GM12878 (cell line): ENCODE data around the gene TRAFD1. TPM values are rescaled to one million over a fixed set of nuclear protein-coding genes. Genes with fewer than 3 reads are reported as not detected.

Experiments used
- ATAC-seq: fragments of 200-7000 bp; cut with Tn5 transposase; 3 replicates; pipeline ENCODE4 v1.9.1; 2020; ENCODE audit warnings: mild to moderate bottlenecking, moderate library complexity
- BruUV-seq: library from RNA; stranded (reverse); fragments of 400-500 nt; replicated peaks from 2 replicates; lab custom pipeline; 2021; lab: Mats Ljungman, UMichigan
- CTCF ChIA-PET: fragments of 300-600 bp; sonication (Branson Sonifier 250); formaldehyde crosslinking; extraction: SDS; loops from one replicate; lab custom pipeline; 2021; ENCODE audit warnings: inconsistent platforms; lab: Yijun Ruan, JAX
- POLR2A ChIA-PET: fragments of 350-600 bp; formaldehyde crosslinking; extraction: SDS; loops from one replicate; lab custom pipeline; 2021; ENCODE audit warnings: inconsistent platforms; lab: Charles Lee
- RAD21 ChIA-PET: fragments of 300-600 bp; sonication (Branson Sonifier 250); formaldehyde crosslinking; loops from one replicate; lab custom pipeline; 2023; ENCODE audit warnings: antibody characterized with exemption; ENCODE audit not compliant: unreplicated experiment; lab: Charles Lee
- SMC1A ChIA-PET: fragments of 300-600 bp; sonication (Branson Sonifier 250); formaldehyde crosslinking; loops from one replicate; lab custom pipeline; 2023; ENCODE audit not compliant: unreplicated experiment, uncharacterized antibody; lab: Charles Lee
- DNase-seq: peaks from one replicate; pipeline ENCODE4 v3.0.0-alpha.2; 2011; ENCODE audit warnings: low read depth, low spot score
- FAIRE-seq: peaks from 3 replicates; lab custom pipeline; 2011; peaks lifted over from hg19 to GRCh38; lab: Jason Lieb, UNC
- H2AFZ ChIP-seq: 2 replicates; pipeline ENCODE4 v1.6.0; 2011; ENCODE audit warnings: low read depth, low read length, control low read depth; ENCODE audit not compliant: control insufficient read depth
- H3K27ac ChIP-seq: 2 replicates; pipeline ENCODE4 v1.5.1; 2011; ENCODE audit warnings: control low read depth; ENCODE audit not compliant: control insufficient read depth, insufficient read depth
- H3K27me3 ChIP-seq, 2 experiments: replicated peaks in 1 of 2; 2 replicates each; pipeline versions ENCODE4 v1.6.0 to v1.6.1; 2011; ENCODE audit warnings: low read length in 1 of 2; ENCODE audit not compliant: control insufficient read depth in 2 of 2, insufficient read depth in 2 of 2
- H3K36me3 ChIP-seq, 2 experiments: 2 replicates each; pipeline ENCODE4 v1.5.1; 2011; ENCODE audit warnings: low read length in 1 of 2; ENCODE audit not compliant: control insufficient read depth in 2 of 2, insufficient read depth in 2 of 2
- H3K4me1 ChIP-seq: 2 replicates; pipeline ENCODE4 v1.6.1; 2011; ENCODE audit warnings: mild to moderate bottlenecking, low read length, moderate library complexity, mixed read lengths; ENCODE audit not compliant: control insufficient read depth, insufficient read depth
- H3K4me2 ChIP-seq: 2 replicates; pipeline ENCODE4 v1.6.0; 2011; ENCODE audit warnings: control low read depth; ENCODE audit not compliant: control insufficient read depth, insufficient read depth
- H3K4me3 ChIP-seq: fragments of 200-600 bp; sonication (generic); 2 replicates; pipeline ENCODE4 v1.5.1; 2016
- H3K79me2 ChIP-seq: 2 replicates; pipeline ENCODE4 v1.6.0; 2011; ENCODE audit warnings: low read length; ENCODE audit not compliant: control insufficient read depth, insufficient read depth
- H3K9ac ChIP-seq: 2 replicates; pipeline ENCODE4 v1.8.0; 2011; ENCODE audit warnings: low read length, control low read depth, mixed read lengths; ENCODE audit not compliant: control insufficient read depth, insufficient read depth
- H3K9me3 ChIP-seq: replicated peaks from 3 replicates; pipeline ENCODE4 v1.5.1; 2011; ENCODE audit warnings: mild to moderate bottlenecking, low read length; ENCODE audit not compliant: control insufficient read depth, insufficient read depth
- H4K20me1 ChIP-seq: 2 replicates; pipeline ENCODE4 v1.6.0; 2011; ENCODE audit not compliant: control insufficient read depth, insufficient read depth
- CHD1 ChIP-seq: IDR thresholded peaks from 2 replicates; pipeline ENCODE4 v1.6.1; 2012; ENCODE audit warnings: low read depth, low read length, improper control_type of control experiment
- CREB1 ChIP-seq: IDR thresholded peaks from 2 replicates; pipeline ENCODE4 v1.6.1; 2012; ENCODE audit warnings: low read depth, mild to moderate bottlenecking, inconsistent platforms
- CREM ChIP-seq: IDR thresholded peaks from 2 replicates; pipeline ENCODE4 v1.6.1; 2014; ENCODE audit warnings: antibody characterized with exemption, low read depth
- DPF2 ChIP-seq: fragments of 450-650 bp; IDR thresholded peaks from 2 replicates; pipeline ENCODE4 v1.6.1; 2017; ENCODE audit warnings: mild to moderate bottlenecking
- LARP7 ChIP-seq: fragments of 450-650 bp; IDR thresholded peaks from 2 replicates; pipeline ENCODE4 v1.6.1; 2017; ENCODE audit warnings: mild to moderate bottlenecking
- MLLT1 ChIP-seq: fragments of 450-650 bp; IDR thresholded peaks from 2 replicates; pipeline ENCODE4 v1.6.1; 2016; ENCODE audit warnings: mild to moderate bottlenecking
- POLR2AphosphoS5 ChIP-seq: IDR thresholded peaks from 2 replicates; pipeline ENCODE4 v1.6.1; 2011; ENCODE audit warnings: mild to moderate bottlenecking, low read length, inconsistent platforms
- POU2F2 ChIP-seq: IDR thresholded peaks from 3 replicates; pipeline ENCODE4 v1.6.1; 2011; ENCODE audit warnings: low read depth, mild to moderate bottlenecking, low read length, borderline replicate concordance
- RAD51 ChIP-seq: fragments of 450-650 bp; IDR thresholded peaks from 2 replicates; pipeline ENCODE4 v1.6.1; 2016; ENCODE audit warnings: moderate library complexity, mild to moderate bottlenecking, inconsistent platforms
- SKIL ChIP-seq: fragments of 450-650 bp; IDR thresholded peaks from 2 replicates; pipeline ENCODE4 v1.6.1; 2017; ENCODE audit warnings: mild to moderate bottlenecking, low read depth, inconsistent platforms; ENCODE audit not compliant: poor library complexity, severe bottlenecking
- SMARCA5 ChIP-seq: fragments of 450-650 bp; IDR thresholded peaks from 2 replicates; pipeline ENCODE4 v1.6.1; 2017; ENCODE audit warnings: mild to moderate bottlenecking
- SREBF1 ChIP-seq: IDR thresholded peaks from 2 replicates; pipeline ENCODE4 v1.6.1; 2012; ENCODE audit warnings: mild to moderate bottlenecking, low read length
- YY1 ChIP-seq: IDR thresholded peaks from 2 replicates; pipeline ENCODE4 v1.6.1; 2011; ENCODE audit warnings: low read depth, mild to moderate bottlenecking, low read length
- ZNF24 ChIP-seq: fragments of 450-650 bp; IDR thresholded peaks from 2 replicates; pipeline ENCODE4 v1.6.1; 2017; ENCODE audit warnings: antibody characterized with exemption, mild to moderate bottlenecking
- ZNF274 ChIP-seq: IDR thresholded peaks from one replicate; pipeline ENCODE4 v1.8.0; 2011; ENCODE audit not compliant: insufficient read length, insufficient read depth
- WGBS: methylation state at CpG from one replicate; pipeline ENCODE4 v1.1.6; 2016; ENCODE audit warnings: low lambda C conversion rate; ENCODE audit not compliant: insufficient replicate concordance, insufficient coverage; ENCODE audit errors: missing lambda C conversion rate; 5-methylcytosine and 5-hydroxymethylcytosine counted together
- in situ Hi-C: fragments of 300-500 bp; cut with MboI; formaldehyde crosslinking; loops from 9 replicates; pipeline ENCODE4 v1.14.3; 2018; ENCODE audit warnings: mixed read lengths
- intact Hi-C: fragments of 100-400 bp; cut with micrococcal nuclease; formaldehyde crosslinking; loops from one replicate; pipeline ENCODE4 v1.14.2; 2022; ENCODE audit not compliant: unreplicated experiment
- polyA plus RNA-seq, 11 experiments: library from polyadenylated mRNA; depleted of rRNA in 4 of 11; unstranded in 6 of 11; stranded (reverse) in 5 of 11; fragments of >200 nt; fragmentation: Nextera tagmentation in 4 of 11; fragmentation: Illumina TruSeq in 1 of 11; extraction: Ambion mirVana in 4 of 11; extraction: Trizol in 1 of 11; gene quantifications; 1 replicate in 1 of 11; 2 replicates in 10 of 11; pipeline versions ENCODE4 v1.2.1 to v1.2.3, GENCODE V29; 2011 to 2016; ENCODE audit warnings: inconsistent platforms in 2 of 11, missing spikeins in 2 of 11, low read depth in 1 of 11
- total RNA-seq, 4 experiments: library from RNA; depleted of rRNA in 3 of 4; stranded (reverse); fragments of >200 nt in 3 of 4; fragmentation: Illumina TruSeq in 1 of 4; extraction: Trizol in 1 of 4; gene quantifications; 2 replicates each; pipeline versions ENCODE4 v1.2.1 to v1.2.3, GENCODE V29; 2013 to 2021
- TF ChIP-seq, protein P1 (sequence below): fragments of 450-650 bp; IDR thresholded peaks from 2 replicates; pipeline ENCODE4 v1.6.1; 2018; ENCODE audit warnings: mild to moderate bottlenecking, low read depth, moderate library complexity; ENCODE audit not compliant: partially characterized antibody

The TRAFD1 gene
- total and polyA plus RNA-seq, 10 of the 15 experiments (the other 5 are each of a cell fraction or from before 2014, with no cell fraction given) = 37.2 to 55.5 (median 46.2) TPM

- no peak for TF ChIP-seq SREBF1
- TF ChIP-seq ZNF24 = no peak
- TF ChIP-seq CREB1 = no peak
- TF ChIP-seq POU2F2 = no peak
- no peak for TF ChIP-seq RAD51
- no peak for TF ChIP-seq CREM
Observed at GRCh38 chr12:112184056-112184887, 58.9 kb downstream of the TRAFD1 start (continued).

GRCh38 chr12:112185093-112185923 is 59.9 kb downstream of the TRAFD1 start:
- no peak overlapping the region for H3K4me3 ChIP-seq
- H3K79me2 ChIP-seq = no peaks in the 10 kb centered on the region
- no peaks in the 10 kb centered on the region for H4K20me1 ChIP-seq
- WGBS = 99% methylated on average over 22 of the region's 26 CpGs
- POLR2A ChIA-PET = no interaction called here
- H3K36me3 ChIP-seq = peaks cover 10 to 21% of the 10 kb centered on the region in 2 experiments; a peak in 3 of 4 replicates
- RAD21 ChIA-PET = interaction anchor here (1.9 kb wide), 1 partner anchor 13 kb away, joined by 5 read pairs; no protein-coding TSS in a partner anchor
- no peaks in the 10 kb centered on the region for H3K9me3 ChIP-seq
- in situ Hi-C loops = no loop called here
- H3K9ac ChIP-seq = no peak overlapping the region
- no TSS peak for BruUV-seq
- TF ChIP-seq SKIL = no peak
- TF ChIP-seq SMARCA5 = no peak
- TF ChIP-seq CREM = no peak
- TF ChIP-seq, protein P1, sequence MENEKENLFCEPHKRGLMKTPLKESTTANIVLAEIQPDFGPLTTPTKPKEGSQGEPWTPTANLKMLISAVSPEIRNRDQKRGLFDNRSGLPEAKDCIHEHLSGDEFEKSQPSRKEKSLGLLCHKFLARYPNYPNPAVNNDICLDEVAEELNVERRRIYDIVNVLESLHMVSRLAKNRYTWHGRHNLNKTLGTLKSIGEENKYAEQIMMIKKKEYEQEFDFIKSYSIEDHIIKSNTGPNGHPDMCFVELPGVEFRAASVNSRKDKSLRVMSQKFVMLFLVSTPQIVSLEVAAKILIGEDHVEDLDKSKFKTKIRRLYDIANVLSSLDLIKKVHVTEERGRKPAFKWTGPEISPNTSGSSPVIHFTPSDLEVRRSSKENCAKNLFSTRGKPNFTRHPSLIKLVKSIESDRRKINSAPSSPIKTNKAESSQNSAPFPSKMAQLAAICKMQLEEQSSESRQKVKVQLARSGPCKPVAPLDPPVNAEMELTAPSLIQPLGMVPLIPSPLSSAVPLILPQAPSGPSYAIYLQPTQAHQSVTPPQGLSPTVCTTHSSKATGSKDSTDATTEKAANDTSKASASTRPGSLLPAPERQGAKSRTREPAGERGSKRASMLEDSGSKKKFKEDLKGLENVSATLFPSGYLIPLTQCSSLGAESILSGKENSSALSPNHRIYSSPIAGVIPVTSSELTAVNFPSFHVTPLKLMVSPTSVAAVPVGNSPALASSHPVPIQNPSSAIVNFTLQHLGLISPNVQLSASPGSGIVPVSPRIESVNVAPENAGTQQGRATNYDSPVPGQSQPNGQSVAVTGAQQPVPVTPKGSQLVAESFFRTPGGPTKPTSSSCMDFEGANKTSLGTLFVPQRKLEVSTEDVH = no peak
- no peak for TF ChIP-seq CHD1
- no peak for TF ChIP-seq MLLT1
- no peak for TF ChIP-seq YY1
- TF ChIP-seq DPF2 = no peak
- no peak for TF ChIP-seq LARP7
- TF ChIP-seq POLR2AphosphoS5 = no peak
- no peak for TF ChIP-seq ZNF274
- TF ChIP-seq, all 136 proteins: peak for 0
- CTCF ChIA-PET = no interaction called here
- Histone ChIP-seq H2AFZ (no peak overlapping the region), H3K27ac (no peak overlapping the region), H3K4me1 (peaks cover 17% of the 10 kb centered on the region), H3K4me2 (no peak overlapping the region), H3K27me3 (no peaks in the 10 kb centered on the region)
- no peak for FAIRE-seq
- intact Hi-C loops = no loop called here
- no peak for ATAC-seq
- SMC1A ChIA-PET = interaction anchor here (0.6 kb wide), 1 partner anchor 73 kb away, joined by 3 read pairs; no protein-coding TSS in a partner anchor
- no peak for DNase-seq
